Measurements from ENCODE around the gene LARP6.

GRCh38 chr15:70826634-70827033 is 27.3 kb downstream of the LARP6 start:
- TF ChIP-seq POLR2A (IDR thresholded peaks at IDR 0.05; ENCODE audit: insufficient read depth in 1 of 2, low read depth in 2 of 2, low read length in 2 of 2) (no peak), HIVEP1 (CRISPR knock-in tag; IDR thresholded peaks at IDR 0.05) (no peak)
